DOHH2 (cell line): ENCODE results near the gene UBE4A.

Experiments
- CTCF ChIP-seq: fragments of 200-600 bp; sonication (generic); IDR thresholded peaks from one replicate; pipeline ENCODE4 v1.5.1; 2014; ENCODE audit warnings: antibody characterized with exemption, mild to moderate bottlenecking, low read depth, low read length; ENCODE audit not compliant: poor library complexity, severe bottlenecking
- EZH2phosphoT487 ChIP-seq: fragments of 200-600 bp; sonication (generic); IDR thresholded peaks from 2 replicates; pipeline ENCODE4 v1.6.1; 2017; ENCODE audit warnings: borderline replicate concordance, mild to moderate bottlenecking, antibody characterized with exemption, low read length, moderate library complexity, mixed read lengths

GRCh38 chr11:118410055-118410745, 50.8 kb downstream of the UBE4A start:
- TF ChIP-seq CTCF, result no peak
- no peak for TF ChIP-seq EZH2phosphoT487
